ENCODE results near the gene MED1. TPM values are rescaled to one million over a fixed set of nuclear protein-coding genes. Genes with fewer than 3 reads are reported as not detected.
"Not testable (repeated sequence)": the region's sequence is repeated elsewhere in the genome, so short reads cannot be mapped to it uniquely, and the experiment has no call there.

MED1 gene
- total and polyA plus RNA-seq, 2 donors from 2014 or later = 7.1 to 34.6 TPM

DNA sequence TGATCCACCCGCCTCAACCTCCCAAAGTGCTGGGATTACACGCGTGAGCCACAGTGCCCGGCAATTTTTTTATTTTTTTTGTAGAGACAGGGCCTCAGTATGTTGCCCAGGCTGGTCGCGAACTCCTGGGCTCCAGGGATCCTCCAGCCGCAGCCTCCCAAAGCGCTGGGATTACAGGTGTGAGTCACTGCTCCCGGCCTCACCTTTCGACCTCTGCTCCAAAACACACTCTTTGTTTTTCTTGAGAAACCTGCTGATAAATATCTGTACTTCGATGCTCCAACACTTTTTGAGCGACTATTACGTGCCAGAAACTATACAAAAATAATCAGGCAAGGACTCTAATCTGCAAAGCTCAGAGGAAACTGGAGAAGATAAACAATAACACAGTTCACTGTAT, 1.0 kb downstream of the MED1 start:
- no peak for FAIRE-seq
- TF ChIP-seq, protein P1, sequence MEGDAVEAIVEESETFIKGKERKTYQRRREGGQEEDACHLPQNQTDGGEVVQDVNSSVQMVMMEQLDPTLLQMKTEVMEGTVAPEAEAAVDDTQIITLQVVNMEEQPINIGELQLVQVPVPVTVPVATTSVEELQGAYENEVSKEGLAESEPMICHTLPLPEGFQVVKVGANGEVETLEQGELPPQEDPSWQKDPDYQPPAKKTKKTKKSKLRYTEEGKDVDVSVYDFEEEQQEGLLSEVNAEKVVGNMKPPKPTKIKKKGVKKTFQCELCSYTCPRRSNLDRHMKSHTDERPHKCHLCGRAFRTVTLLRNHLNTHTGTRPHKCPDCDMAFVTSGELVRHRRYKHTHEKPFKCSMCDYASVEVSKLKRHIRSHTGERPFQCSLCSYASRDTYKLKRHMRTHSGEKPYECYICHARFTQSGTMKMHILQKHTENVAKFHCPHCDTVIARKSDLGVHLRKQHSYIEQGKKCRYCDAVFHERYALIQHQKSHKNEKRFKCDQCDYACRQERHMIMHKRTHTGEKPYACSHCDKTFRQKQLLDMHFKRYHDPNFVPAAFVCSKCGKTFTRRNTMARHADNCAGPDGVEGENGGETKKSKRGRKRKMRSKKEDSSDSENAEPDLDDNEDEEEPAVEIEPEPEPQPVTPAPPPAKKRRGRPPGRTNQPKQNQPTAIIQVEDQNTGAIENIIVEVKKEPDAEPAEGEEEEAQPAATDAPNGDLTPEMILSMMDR (IDR thresholded peaks at IDR 0.05; ENCODE audit: borderline replicate concordance, extremely low read depth, insufficient read depth) = no peak
- Histone ChIP-seq H3K27ac (ENCODE audit: low read depth in 2 of 2, low read length in 2 of 2) (no peak overlapping the region), H3K4me3 (ENCODE audit: low read length in 3 of 3) (peak overlapping the region; percentile 84 to 98 (median 85)), H3K36me3 (ENCODE audit: control insufficient read depth in 2 of 3, insufficient read depth in 3 of 3, low read length in 3 of 3) (peaks cover 2 to 8% (median 2%) of the 10 kb centered on the region in 3 donors), H3K27me3 (ENCODE audit: control insufficient read depth, insufficient read depth, low read length) (no peaks in the 10 kb centered on the region), H3K4me1 (ENCODE audit: control insufficient read depth in 2 of 3, insufficient read depth in 2 of 3, low read depth in 1 of 3, low read length in 3 of 3) (peaks cover 0 to 2% (median 0%) of the 10 kb centered on the region in 3 donors), H3K9me3 (ENCODE audit: control insufficient read depth in 2 of 3, insufficient read depth in 1 of 3, low read length in 3 of 3) (no peaks in the 10 kb centered on the region), H3K9ac (ENCODE audit: low read length in 3 of 3) (peak overlapping the region in 2 of 3 donors; percentile 86 to 93)
- intact Hi-C loops (cut with DNase I) = no loop called here
- no peak for DNase-seq

DNA sequence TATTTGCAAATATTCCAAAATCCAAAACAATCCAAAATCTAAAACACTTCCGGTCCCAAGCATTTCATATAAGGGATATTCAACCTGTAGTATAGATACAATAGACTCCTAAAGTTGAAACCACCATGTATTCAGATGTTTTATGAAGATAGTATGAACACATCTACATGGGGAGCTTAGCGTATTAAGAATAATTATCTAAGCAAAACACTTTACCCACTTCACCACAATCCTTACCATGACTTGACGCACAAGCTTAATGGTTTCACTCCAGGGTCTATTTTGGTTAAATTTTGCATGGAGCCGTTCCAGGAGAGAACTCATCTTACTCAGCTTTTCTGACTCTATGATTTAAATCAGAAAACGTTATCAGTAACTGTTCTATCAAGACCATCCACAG, 3.5 kb downstream of the MED1 start:
- Histone ChIP-seq H3K27ac (ENCODE audit: low read depth in 2 of 2, low read length in 2 of 2) (no peak overlapping the region), H3K4me3 (ENCODE audit: low read length in 3 of 3) (no peak overlapping the region), H3K4me1 (ENCODE audit: control insufficient read depth in 2 of 3, insufficient read depth in 2 of 3, low read depth in 1 of 3, low read length in 3 of 3) (peaks cover 0 to 2% (median 0%) of the 10 kb centered on the region in 3 donors), H3K36me3 (ENCODE audit: control insufficient read depth in 2 of 3, insufficient read depth in 3 of 3, low read length in 3 of 3) (peaks cover 5 to 9% (median 8%) of the 10 kb centered on the region in 3 donors), H3K9me3 (ENCODE audit: control insufficient read depth in 2 of 3, insufficient read depth in 1 of 3, low read length in 3 of 3) (no peaks in the 10 kb centered on the region), H3K27me3 (ENCODE audit: control insufficient read depth, insufficient read depth, low read length) (no peaks in the 10 kb centered on the region), H3K9ac (ENCODE audit: low read length in 3 of 3) (no peak overlapping the region)
- FAIRE-seq = no peak
- TF ChIP-seq, protein P1 (IDR thresholded peaks at IDR 0.05; ENCODE audit: borderline replicate concordance, extremely low read depth, insufficient read depth) = no peak
- intact Hi-C loops (cut with DNase I) = no loop called here
- DNase-seq = no peak

DNA sequence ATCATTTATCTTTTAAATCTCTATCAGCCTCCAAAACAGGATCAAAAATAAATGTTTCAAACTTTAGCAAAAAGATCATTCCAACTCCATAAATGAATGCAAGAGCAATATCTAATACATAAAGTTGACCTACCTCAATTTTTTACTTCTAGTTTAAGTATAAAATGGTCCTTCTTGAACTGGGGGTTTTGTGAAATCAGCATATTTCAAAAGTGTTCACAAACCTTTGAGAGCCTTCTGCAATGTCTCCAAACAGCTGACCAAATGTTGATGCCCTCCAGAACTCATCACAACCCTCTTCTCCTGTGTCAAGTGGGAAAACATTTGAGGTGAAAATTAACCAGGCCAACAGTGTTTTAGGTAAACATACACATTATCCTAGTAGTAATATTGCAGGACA, 7.7 kb downstream of the MED1 start:
- Histone ChIP-seq H3K4me1 (ENCODE audit: control insufficient read depth in 2 of 3, insufficient read depth in 2 of 3, low read depth in 1 of 3, low read length in 3 of 3) (no peaks in the 10 kb centered on the region), H3K9me3 (ENCODE audit: control insufficient read depth in 2 of 3, insufficient read depth in 1 of 3, low read length in 3 of 3) (no peaks in the 10 kb centered on the region), H3K4me3 (ENCODE audit: low read length in 3 of 3) (no peak overlapping the region), H3K27ac (ENCODE audit: low read depth in 2 of 2, low read length in 2 of 2) (no peak overlapping the region), H3K27me3 (ENCODE audit: control insufficient read depth, insufficient read depth, low read length) (no peaks in the 10 kb centered on the region), H3K36me3 (ENCODE audit: control insufficient read depth in 2 of 3, insufficient read depth in 3 of 3, low read length in 3 of 3) (peaks cover 7 to 20% (median 17%) of the 10 kb centered on the region in 3 donors), H3K9ac (ENCODE audit: low read length in 3 of 3) (no peak overlapping the region)
- FAIRE-seq (no peak), DNase-seq (no peak)
- intact Hi-C loops (cut with DNase I) = no loop called here
- TF ChIP-seq, protein P1 (IDR thresholded peaks at IDR 0.05; ENCODE audit: borderline replicate concordance, extremely low read depth, insufficient read depth) = no peak

DNA sequence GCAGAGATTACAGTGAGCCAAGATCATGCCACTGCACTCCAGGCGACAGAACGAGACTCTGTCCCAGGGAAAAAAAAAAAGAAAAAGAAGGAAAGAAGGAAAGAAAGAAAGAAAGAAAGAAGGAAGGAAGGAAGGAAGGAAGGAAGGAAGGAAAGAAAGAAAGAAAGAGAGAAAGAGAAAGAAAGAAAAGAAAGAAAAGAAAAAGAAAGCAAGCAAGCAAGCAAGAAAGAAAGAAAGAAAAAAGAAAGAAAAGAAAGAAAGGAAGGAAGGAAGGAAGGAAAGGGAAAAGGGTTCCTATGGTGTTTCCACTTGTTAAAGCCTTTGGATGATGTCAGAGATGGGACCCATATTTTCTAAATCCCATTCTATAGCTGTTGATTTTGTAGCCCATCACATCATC, 11.2 kb downstream of the MED1 start:
- intact Hi-C loops (cut with DNase I); FAIRE-seq; H3K4me1 ChIP-seq (ENCODE audit: control insufficient read depth in 2 of 3, insufficient read depth in 2 of 3, low read depth in 1 of 3, low read length in 3 of 3); DNase-seq; H3K27me3 ChIP-seq (ENCODE audit: control insufficient read depth, insufficient read depth, low read length); H3K4me3 ChIP-seq (ENCODE audit: low read length in 3 of 3); H3K9me3 ChIP-seq (ENCODE audit: control insufficient read depth in 2 of 3, insufficient read depth in 1 of 3, low read length in 3 of 3); H3K27ac ChIP-seq (ENCODE audit: low read depth in 2 of 2, low read length in 2 of 2); H3K9ac ChIP-seq (ENCODE audit: low read length in 3 of 3): not testable (repeated sequence)
- H3K36me3 ChIP-seq (ENCODE audit: control insufficient read depth in 2 of 3, insufficient read depth in 3 of 3, low read length in 3 of 3) = peaks cover 5 to 23% (median 15%) of the 10 kb centered on the region in 3 donors
